ENCODE measurements around the gene FAAH2.

DNA sequence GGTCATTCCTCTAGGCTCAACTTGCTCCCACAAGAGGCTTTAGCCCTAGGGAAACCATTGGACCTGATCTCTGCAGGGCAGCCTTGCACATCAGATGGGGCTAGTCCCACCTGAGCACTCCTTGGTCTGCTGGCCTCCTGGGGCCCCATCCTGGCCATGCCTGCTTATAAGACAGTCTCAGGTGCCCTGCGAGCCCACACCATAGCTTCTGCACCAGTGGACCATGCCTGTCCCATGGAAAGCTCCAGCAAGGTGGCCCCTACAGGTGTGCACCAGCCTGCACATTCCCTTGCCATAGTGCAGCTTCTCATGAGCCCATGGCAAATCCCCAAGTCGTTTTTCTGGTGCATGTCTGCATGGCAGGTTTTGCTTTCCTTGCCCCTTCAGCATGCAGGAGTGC lies 19.6 kb upstream of the FAAH2 start:
- TF ChIP-seq EZH2 (optimal IDR thresholded peaks at IDR 0.05; ENCODE audit: low read depth, low read length): no peak
- TF ChIP-seq, protein P1, sequence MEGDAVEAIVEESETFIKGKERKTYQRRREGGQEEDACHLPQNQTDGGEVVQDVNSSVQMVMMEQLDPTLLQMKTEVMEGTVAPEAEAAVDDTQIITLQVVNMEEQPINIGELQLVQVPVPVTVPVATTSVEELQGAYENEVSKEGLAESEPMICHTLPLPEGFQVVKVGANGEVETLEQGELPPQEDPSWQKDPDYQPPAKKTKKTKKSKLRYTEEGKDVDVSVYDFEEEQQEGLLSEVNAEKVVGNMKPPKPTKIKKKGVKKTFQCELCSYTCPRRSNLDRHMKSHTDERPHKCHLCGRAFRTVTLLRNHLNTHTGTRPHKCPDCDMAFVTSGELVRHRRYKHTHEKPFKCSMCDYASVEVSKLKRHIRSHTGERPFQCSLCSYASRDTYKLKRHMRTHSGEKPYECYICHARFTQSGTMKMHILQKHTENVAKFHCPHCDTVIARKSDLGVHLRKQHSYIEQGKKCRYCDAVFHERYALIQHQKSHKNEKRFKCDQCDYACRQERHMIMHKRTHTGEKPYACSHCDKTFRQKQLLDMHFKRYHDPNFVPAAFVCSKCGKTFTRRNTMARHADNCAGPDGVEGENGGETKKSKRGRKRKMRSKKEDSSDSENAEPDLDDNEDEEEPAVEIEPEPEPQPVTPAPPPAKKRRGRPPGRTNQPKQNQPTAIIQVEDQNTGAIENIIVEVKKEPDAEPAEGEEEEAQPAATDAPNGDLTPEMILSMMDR (IDR thresholded peaks at IDR 0.05; ENCODE audit: low read length): no peak

Data from MM.1S (cell line).